CD14-positive monocyte (primary cell): ENCODE data around the gene FGFR2. TPM values are rescaled to one million over a fixed set of nuclear protein-coding genes. Genes with fewer than 3 reads are reported as not detected.

Source experiments
- DNase-seq, 3 donors: peaks; one replicate each; pipeline ENCODE4 v3.0.0-alpha.2; 2011 to 2022
- H2AFZ ChIP-seq: 2 replicates; pipeline ENCODE4 v1.6.0; 2012; ENCODE audit warnings: mild to moderate bottlenecking, low read depth, low read length, inconsistent platforms; ENCODE audit not compliant: insufficient read depth, poor library complexity, severe bottlenecking
- H3K27ac ChIP-seq, 2 donors: 1 replicate in 1 of 2; 2 replicates in 1 of 2; pipeline ENCODE4 v1.5.1; 2012 to 2013; ENCODE audit warnings: low read length in 2 of 2, control low read depth in 1 of 2, inconsistent platforms in 1 of 2, low read depth in 1 of 2, mild to moderate bottlenecking in 1 of 2
- H3K27me3 ChIP-seq, 2 donors: one replicate each; pipeline versions ENCODE4 v1.6.0 to v1.6.1; 2011 to 2013; ENCODE audit warnings: low read length in 2 of 2; ENCODE audit not compliant: control insufficient read depth in 2 of 2, insufficient read depth in 2 of 2
- H3K36me3 ChIP-seq, 2 donors: replicated peaks in 1 of 2; 1 replicate in 1 of 2; 2 replicates in 1 of 2; pipeline versions ENCODE4 v1.5.1 to v1.6.1; 2012 to 2013; ENCODE audit warnings: low read length in 2 of 2, control low read depth in 1 of 2, inconsistent platforms in 1 of 2, mild to moderate bottlenecking in 1 of 2; ENCODE audit not compliant: insufficient read depth in 2 of 2, control insufficient read depth in 1 of 2
- H3K4me1 ChIP-seq, 2 donors: 1 replicate in 1 of 2; 2 replicates in 1 of 2; pipeline versions ENCODE4 v1.5.1 to v1.6.1; 2012 to 2013; ENCODE audit warnings: low read length in 2 of 2, control low read depth in 1 of 2, inconsistent platforms in 1 of 2, mild to moderate bottlenecking in 1 of 2, moderate library complexity in 1 of 2; ENCODE audit not compliant: insufficient read depth in 2 of 2, control insufficient read depth in 1 of 2
- H3K4me2 ChIP-seq: replicated peaks from 2 replicates; pipeline ENCODE3; 2012; ENCODE audit warnings: low read length, moderate library complexity, mild to moderate bottlenecking; ENCODE audit not compliant: poor library complexity, severe bottlenecking; ENCODE audit errors: extremely low read depth
- H3K4me3 ChIP-seq, 3 experiments: fragments of 200-600 bp in 1 of 3; sonication (generic) in 1 of 3; replicated peaks in 1 of 3; 1 replicate in 2 of 3; 2 replicates in 1 of 3; pipeline ENCODE4 v1.5.1; 2011 to 2013; ENCODE audit warnings: low read length in 3 of 3, mild to moderate bottlenecking in 3 of 3, control low read depth in 2 of 3, low read depth in 2 of 3, inconsistent platforms in 1 of 3, moderate library complexity in 1 of 3
- H3K79me2 ChIP-seq: 2 replicates; pipeline ENCODE4 v1.6.0; 2012; ENCODE audit warnings: mild to moderate bottlenecking, control low read depth, inconsistent platforms, low read length, moderate library complexity; ENCODE audit not compliant: insufficient read depth
- H3K9ac ChIP-seq: 2 replicates; pipeline ENCODE4 v1.6.0; 2017; ENCODE audit warnings: low read length, mild to moderate bottlenecking; ENCODE audit not compliant: insufficient read depth, poor library complexity, severe bottlenecking
- H3K9me3 ChIP-seq, 2 donors: replicated peaks in 1 of 2; 1 replicate in 1 of 2; 2 replicates in 1 of 2; pipeline versions ENCODE4 v1.5.1 to v1.6.1; 2012 to 2013; ENCODE audit warnings: low read length in 2 of 2, control low read depth in 1 of 2; ENCODE audit not compliant: control insufficient read depth in 1 of 2, insufficient read depth in 1 of 2
- H4K20me1 ChIP-seq: 2 replicates; pipeline ENCODE4 v1.6.0; 2012; ENCODE audit warnings: mild to moderate bottlenecking, low read length, control low read depth, moderate library complexity; ENCODE audit not compliant: insufficient read depth
- H3K27ac Mint-ChIP-seq, 7 donors: one replicate each; pipeline ENCODE4 v1.8.0; 2020; ENCODE audit warnings: mild to moderate bottlenecking in 7 of 7, mixed read lengths in 7 of 7, moderate library complexity in 6 of 7, inconsistent platforms in 2 of 7
- H3K27me3 Mint-ChIP-seq, 3 donors: one replicate each; pipeline ENCODE4 v1.8.0; 2021 to 2022; ENCODE audit warnings: low read depth in 3 of 3, mild to moderate bottlenecking in 3 of 3, mixed read lengths in 3 of 3, moderate library complexity in 3 of 3, inconsistent platforms in 1 of 3
- H3K36me3 Mint-ChIP-seq, 2 donors: one replicate each; pipeline ENCODE4 v1.8.0; 2020; ENCODE audit warnings: mixed read lengths in 2 of 2, inconsistent platforms in 1 of 2, mild to moderate bottlenecking in 1 of 2
- H3K4me1 Mint-ChIP-seq: one replicate; pipeline ENCODE4 v1.8.0; 2020; ENCODE audit warnings: mild to moderate bottlenecking, mixed read lengths
- H3K4me3 Mint-ChIP-seq, 2 donors: one replicate each; pipeline ENCODE4 v1.8.0; 2020; ENCODE audit warnings: mild to moderate bottlenecking in 2 of 2, mixed read lengths in 2 of 2, moderate library complexity in 1 of 2
- H3K9me3 Mint-ChIP-seq, 7 donors: one replicate each; pipeline ENCODE4 v1.8.0; 2020 to 2022; ENCODE audit warnings: mixed read lengths in 7 of 7, mild to moderate bottlenecking in 6 of 7, moderate library complexity in 6 of 7, inconsistent platforms in 2 of 7
- WGBS: methylation state at CpG from one replicate; pipeline ENCODE4 v1.1.5; 2013; ENCODE audit warnings: missing lambda C conversion rate; ENCODE audit not compliant: insufficient coverage; 5-methylcytosine and 5-hydroxymethylcytosine counted together
- intact Hi-C, 2 donors: fragments of 100-400 bp; cut with micrococcal nuclease; formaldehyde crosslinking; loops; one replicate each; pipeline versions ENCODE4 v1.15.0 to v1.15.1; 2023
- polyA plus RNA-seq, 3 donors: library from polyadenylated mRNA; depleted of rRNA in 1 of 3; unstranded in 2 of 3; stranded (reverse) in 1 of 3; fragments of 300-500 nt in 2 of 3; fragments of >200 nt in 1 of 3; fragmentation: Illumina TruSeq in 2 of 3; gene quantifications; 1 replicate in 2 of 3; 2 replicates in 1 of 3; pipeline ENCODE4 v1.2.3, GENCODE V29; 2012 to 2021
- TF ChIP-seq, protein P1 (sequence below): fragments of 200-600 bp; IDR thresholded peaks from one replicate; pipeline ENCODE4 v1.8.0; 2022; ENCODE audit warnings: antibody characterized with exemption, mild to moderate bottlenecking

Gene FGFR2
- polyA plus RNA-seq, 3 donors, result not detected

- no peaks in the 10 kb centered on the region for H3K79me2 ChIP-seq
- no peak overlapping the region for H3K27ac ChIP-seq
- DNase-seq, result no peak
- H3K4me3 Mint-ChIP-seq, result no peak overlapping the region
- H3K4me1 ChIP-seq, result no peaks in the 10 kb centered on the region
- intact Hi-C loops, result no loop called here
- peaks cover 3% of the 10 kb centered on the region for H3K4me1 Mint-ChIP-seq
- no peak overlapping the region for H3K27ac Mint-ChIP-seq
- TF ChIP-seq, protein P1, sequence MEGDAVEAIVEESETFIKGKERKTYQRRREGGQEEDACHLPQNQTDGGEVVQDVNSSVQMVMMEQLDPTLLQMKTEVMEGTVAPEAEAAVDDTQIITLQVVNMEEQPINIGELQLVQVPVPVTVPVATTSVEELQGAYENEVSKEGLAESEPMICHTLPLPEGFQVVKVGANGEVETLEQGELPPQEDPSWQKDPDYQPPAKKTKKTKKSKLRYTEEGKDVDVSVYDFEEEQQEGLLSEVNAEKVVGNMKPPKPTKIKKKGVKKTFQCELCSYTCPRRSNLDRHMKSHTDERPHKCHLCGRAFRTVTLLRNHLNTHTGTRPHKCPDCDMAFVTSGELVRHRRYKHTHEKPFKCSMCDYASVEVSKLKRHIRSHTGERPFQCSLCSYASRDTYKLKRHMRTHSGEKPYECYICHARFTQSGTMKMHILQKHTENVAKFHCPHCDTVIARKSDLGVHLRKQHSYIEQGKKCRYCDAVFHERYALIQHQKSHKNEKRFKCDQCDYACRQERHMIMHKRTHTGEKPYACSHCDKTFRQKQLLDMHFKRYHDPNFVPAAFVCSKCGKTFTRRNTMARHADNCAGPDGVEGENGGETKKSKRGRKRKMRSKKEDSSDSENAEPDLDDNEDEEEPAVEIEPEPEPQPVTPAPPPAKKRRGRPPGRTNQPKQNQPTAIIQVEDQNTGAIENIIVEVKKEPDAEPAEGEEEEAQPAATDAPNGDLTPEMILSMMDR, result no peak
- H3K27me3 ChIP-seq, result peaks cover 33 to 52% of the 10 kb centered on the region in 2 donors
- no peaks in the 10 kb centered on the region for H4K20me1 ChIP-seq
- peaks cover 0 to 13% (median 4%) of the 10 kb centered on the region in 7 donors for H3K9me3 Mint-ChIP-seq
- no peak overlapping the region for H3K4me3 ChIP-seq
- no peak overlapping the region for H2AFZ ChIP-seq
- peaks cover 0 to 25% of the 10 kb centered on the region in 2 donors for H3K9me3 ChIP-seq
- peaks cover 47 to 62% (median 49%) of the 10 kb centered on the region in 3 donors for H3K27me3 Mint-ChIP-seq
- peaks cover 2 to 3% of the 10 kb centered on the region in 2 donors for H3K36me3 Mint-ChIP-seq
- no CpG with 5 or more reads among the region's 5 CpGs for WGBS
- no peaks in the 10 kb centered on the region for H3K36me3 ChIP-seq
- no peak overlapping the region for H3K9ac ChIP-seq
- no peak overlapping the region for H3K4me2 ChIP-seq
These were observed 3.5 kb downstream of the FGFR2 start for GRCh38 chr10:121594623-121595350.

- Histone ChIP-seq H3K9me3 (peaks cover 0 to 24% of the 10 kb centered on the region in 2 donors), H3K27ac (no peak overlapping the region), H3K9ac (no peak overlapping the region), H3K79me2 (no peaks in the 10 kb centered on the region), H4K20me1 (no peaks in the 10 kb centered on the region), H2AFZ (no peak overlapping the region), H3K4me2 (no peak overlapping the region), H3K4me3 (no peak overlapping the region), H3K4me1 (no peaks in the 10 kb centered on the region), H3K27me3 (peaks cover 26 to 45% of the 10 kb centered on the region in 2 donors), H3K36me3 (no peaks in the 10 kb centered on the region)
- H3K4me3 Mint-ChIP-seq, result no peak overlapping the region
- TF ChIP-seq, protein P1, result no peak
- H3K4me1 Mint-ChIP-seq, result peaks cover 3% of the 10 kb centered on the region
- peaks cover 40 to 55% (median 43%) of the 10 kb centered on the region in 3 donors for H3K27me3 Mint-ChIP-seq
- intact Hi-C loops, result no loop called here
- 81% methylated on average over 4 of the region's 8 CpGs for WGBS
- no peak overlapping the region for H3K27ac Mint-ChIP-seq
- DNase-seq, result no peak
- H3K36me3 Mint-ChIP-seq, result peaks cover 2 to 3% of the 10 kb centered on the region in 2 donors
- H3K9me3 Mint-ChIP-seq, result peaks cover 0 to 13% (median 4%) of the 10 kb centered on the region in 7 donors
These were observed 4.2 kb downstream of the FGFR2 start for GRCh38 chr10:121594076-121594475.
